Vagina (tissue), 2 donors: ENCODE results near the gene SLC25A25.

Source experiments
- POLR2A ChIP-seq, 2 donors: fragments of 450-650 bp; IDR thresholded peaks; one replicate each; pipeline ENCODE4 v1.6.1; 2017; ENCODE audit warnings: antibody characterized with exemption in 2 of 2, mild to moderate bottlenecking in 2 of 2, moderate library complexity in 2 of 2
- POLR2AphosphoS5 ChIP-seq, 2 donors: sonication (generic); formaldehyde crosslinking; IDR thresholded peaks; one replicate each; pipeline ENCODE4 v1.9.0; 2017; ENCODE audit warnings: antibody characterized with exemption in 2 of 2, mild to moderate bottlenecking in 2 of 2, low read depth in 1 of 2; ENCODE audit not compliant: insufficient read depth in 1 of 2
- TF ChIP-seq, protein P1 (sequence below), 3 experiments: fragments of 450-650 bp in 2 of 3; fragments of 200-600 bp in 1 of 3; sonication (generic) in 1 of 3; IDR thresholded peaks; one replicate each; pipeline ENCODE4 v1.5.1; 2017 to 2019; ENCODE audit warnings: antibody characterized with exemption in 3 of 3, mild to moderate bottlenecking in 2 of 3, moderate library complexity in 2 of 3

DNA sequence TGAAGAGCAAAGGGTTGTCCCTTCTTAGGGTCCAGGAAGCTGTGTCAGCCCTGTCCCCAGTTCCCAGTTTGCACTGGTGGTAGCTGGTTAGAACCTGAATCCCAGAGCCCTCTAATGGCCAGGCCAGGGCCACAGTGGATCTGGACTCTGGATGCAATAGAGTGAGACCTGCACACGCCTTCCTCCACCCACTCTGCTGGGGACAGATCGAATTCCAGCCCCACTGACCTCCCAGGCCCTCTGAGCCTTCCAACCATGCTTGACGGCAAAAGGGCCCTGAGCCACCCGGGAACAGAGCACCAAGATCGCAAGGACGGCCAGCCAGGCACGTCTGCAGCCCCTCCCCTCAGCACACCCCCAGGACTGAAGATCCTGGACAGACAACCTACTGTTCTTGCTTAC is 24.6 kb upstream of the SLC25A25 start:
- no peak for TF ChIP-seq POLR2AphosphoS5 (IDR thresholded peaks at IDR 0.05; ENCODE audit: insufficient read depth in 1 of 2, low read depth in 1 of 2)
- TF ChIP-seq, protein P1, sequence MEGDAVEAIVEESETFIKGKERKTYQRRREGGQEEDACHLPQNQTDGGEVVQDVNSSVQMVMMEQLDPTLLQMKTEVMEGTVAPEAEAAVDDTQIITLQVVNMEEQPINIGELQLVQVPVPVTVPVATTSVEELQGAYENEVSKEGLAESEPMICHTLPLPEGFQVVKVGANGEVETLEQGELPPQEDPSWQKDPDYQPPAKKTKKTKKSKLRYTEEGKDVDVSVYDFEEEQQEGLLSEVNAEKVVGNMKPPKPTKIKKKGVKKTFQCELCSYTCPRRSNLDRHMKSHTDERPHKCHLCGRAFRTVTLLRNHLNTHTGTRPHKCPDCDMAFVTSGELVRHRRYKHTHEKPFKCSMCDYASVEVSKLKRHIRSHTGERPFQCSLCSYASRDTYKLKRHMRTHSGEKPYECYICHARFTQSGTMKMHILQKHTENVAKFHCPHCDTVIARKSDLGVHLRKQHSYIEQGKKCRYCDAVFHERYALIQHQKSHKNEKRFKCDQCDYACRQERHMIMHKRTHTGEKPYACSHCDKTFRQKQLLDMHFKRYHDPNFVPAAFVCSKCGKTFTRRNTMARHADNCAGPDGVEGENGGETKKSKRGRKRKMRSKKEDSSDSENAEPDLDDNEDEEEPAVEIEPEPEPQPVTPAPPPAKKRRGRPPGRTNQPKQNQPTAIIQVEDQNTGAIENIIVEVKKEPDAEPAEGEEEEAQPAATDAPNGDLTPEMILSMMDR (IDR thresholded peaks at IDR 0.05), result no peak
- no peak for TF ChIP-seq POLR2A (IDR thresholded peaks at IDR 0.05)
